ENCODE measurements around the gene CRY2.

DNA sequence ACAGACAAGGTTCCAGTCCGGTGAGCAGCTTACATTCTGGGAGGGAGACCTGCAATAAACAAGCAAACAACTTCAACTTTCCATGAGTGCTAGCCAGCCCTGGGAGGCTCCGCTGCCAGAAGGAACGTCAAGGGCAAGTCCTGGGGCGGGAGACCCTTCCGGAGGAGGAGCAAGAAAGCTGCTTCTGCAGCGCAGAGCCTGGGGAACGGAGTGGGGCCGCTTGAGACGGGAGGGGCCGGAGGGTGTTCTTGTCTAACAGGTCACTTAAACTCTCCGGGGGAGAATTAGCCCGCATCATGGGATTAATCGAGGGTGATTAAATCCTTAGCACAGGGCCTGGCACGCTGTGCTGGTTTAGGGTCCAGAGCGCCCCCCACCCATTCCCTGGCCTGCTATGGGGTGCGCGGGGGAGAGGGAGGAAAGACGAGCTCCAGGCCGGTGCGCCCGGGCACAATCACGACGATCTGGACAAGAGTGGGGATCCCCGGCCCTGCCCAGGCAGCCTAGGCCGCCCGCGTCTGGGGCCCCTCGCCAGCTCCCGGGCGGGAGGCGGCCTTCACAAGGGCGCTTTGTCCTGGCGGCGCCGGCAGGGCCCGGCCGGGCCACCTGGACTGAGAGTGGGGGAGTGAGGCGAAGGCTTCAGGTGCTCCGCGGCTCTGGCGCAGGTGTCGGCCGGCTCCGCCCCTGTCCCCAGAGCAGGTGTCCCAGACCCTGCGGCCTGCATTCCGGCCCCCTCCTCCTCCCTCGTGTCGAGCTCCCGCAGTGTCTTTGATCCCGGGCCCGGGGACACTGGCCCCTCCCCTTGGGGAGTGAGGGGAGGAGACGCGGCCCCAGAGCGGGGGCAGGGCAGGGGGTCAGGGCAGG, 74.5 kb downstream of the CRY2 start:
- TF ChIP-seq, protein P1, sequence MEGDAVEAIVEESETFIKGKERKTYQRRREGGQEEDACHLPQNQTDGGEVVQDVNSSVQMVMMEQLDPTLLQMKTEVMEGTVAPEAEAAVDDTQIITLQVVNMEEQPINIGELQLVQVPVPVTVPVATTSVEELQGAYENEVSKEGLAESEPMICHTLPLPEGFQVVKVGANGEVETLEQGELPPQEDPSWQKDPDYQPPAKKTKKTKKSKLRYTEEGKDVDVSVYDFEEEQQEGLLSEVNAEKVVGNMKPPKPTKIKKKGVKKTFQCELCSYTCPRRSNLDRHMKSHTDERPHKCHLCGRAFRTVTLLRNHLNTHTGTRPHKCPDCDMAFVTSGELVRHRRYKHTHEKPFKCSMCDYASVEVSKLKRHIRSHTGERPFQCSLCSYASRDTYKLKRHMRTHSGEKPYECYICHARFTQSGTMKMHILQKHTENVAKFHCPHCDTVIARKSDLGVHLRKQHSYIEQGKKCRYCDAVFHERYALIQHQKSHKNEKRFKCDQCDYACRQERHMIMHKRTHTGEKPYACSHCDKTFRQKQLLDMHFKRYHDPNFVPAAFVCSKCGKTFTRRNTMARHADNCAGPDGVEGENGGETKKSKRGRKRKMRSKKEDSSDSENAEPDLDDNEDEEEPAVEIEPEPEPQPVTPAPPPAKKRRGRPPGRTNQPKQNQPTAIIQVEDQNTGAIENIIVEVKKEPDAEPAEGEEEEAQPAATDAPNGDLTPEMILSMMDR (IDR thresholded peaks at IDR 0.05): no peak
- TF ChIP-seq POLR2A (IDR thresholded peaks at IDR 0.05): peak in 1 of 2 donors; percentile 15
